ENCODE results near the gene CFB.
"Not testable (repeated sequence)": the region's sequence is repeated elsewhere in the genome, so short reads cannot be mapped to it uniquely, and the experiment has no call there.

Gene CFB

DNA sequence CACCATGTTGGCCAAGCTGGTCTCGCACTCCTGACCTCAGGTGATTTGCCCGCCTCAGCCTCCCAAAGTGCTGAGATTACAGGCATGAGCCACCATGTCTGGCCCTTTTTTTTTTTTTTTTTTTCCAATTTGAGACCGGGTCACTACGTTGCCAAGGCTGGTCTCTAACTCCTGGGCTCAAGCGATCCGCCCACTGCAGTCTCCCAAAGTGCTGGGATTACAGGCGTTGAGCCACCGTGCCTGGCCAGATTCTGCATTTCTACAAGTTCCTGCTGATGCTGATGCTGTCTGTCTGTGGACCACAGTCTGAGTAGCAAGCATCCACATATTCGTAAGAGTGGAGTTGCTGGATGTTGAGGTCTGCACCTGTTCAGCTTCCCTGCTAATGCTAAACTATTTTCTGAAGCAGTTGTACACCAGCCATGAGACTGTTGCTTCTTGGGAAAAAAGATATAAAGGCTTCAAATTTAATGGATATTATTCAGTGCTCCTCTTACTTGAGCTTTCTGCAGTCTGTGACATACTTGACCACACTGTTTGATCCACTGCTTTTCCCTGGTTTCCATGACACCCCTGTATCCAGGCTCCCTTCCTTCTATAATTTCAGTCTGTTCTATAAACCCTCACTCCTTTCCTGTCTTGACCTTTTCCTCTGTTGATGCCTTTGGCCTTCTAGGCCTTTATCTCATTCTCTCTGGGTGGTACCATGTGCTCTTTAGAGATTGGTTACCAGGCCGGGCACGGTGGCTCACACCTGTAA lies 33.9 kb upstream of the CFB start:
- in situ Hi-C loops (cut with MboI; ENCODE audit: low sequenced_read_pairs), result no loop called here

DNA sequence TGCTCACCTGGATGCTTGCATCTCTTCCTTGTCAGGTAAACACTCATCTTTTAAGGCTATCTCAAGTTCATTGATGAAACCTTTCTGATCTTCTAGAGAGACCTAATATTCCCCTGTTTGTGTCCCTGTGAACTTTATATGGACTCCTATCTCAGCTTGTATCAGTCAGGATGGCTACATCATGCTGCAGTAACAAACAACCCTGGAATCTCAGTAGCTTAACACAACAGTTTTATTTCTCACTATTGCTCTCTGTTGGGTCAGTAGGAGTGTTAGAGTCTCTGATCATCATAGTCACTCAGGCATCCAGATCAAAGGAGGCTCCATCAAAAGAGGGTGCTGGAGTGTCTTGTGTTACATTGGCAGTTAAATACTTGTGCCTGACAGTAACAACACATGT lies 30.5 kb upstream of the CFB start:
- in situ Hi-C loops (cut with MboI; ENCODE audit: low sequenced_read_pairs), result no loop called here

DNA sequence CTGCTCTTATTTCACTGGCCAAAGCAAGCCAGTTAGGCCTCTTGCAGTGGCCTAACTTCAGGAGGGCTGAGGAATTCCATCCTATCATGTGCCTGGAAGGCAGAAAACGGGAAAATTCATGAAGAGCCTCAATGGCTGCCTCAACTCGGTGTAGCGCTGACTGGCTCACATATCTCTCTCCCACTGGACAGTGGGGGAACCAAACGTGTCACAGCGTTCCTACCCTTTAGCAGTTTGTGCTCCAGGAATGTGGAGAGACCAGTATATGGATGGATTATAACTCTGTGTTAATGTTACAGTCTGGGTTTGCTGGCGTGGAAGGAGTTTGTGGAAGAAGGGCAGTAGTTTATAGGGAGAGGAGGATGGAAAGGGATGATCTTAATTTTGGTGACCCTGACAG lies 30.1 kb upstream of the CFB start:
- in situ Hi-C loops (cut with MboI; ENCODE audit: low sequenced_read_pairs), result no loop called here

DNA sequence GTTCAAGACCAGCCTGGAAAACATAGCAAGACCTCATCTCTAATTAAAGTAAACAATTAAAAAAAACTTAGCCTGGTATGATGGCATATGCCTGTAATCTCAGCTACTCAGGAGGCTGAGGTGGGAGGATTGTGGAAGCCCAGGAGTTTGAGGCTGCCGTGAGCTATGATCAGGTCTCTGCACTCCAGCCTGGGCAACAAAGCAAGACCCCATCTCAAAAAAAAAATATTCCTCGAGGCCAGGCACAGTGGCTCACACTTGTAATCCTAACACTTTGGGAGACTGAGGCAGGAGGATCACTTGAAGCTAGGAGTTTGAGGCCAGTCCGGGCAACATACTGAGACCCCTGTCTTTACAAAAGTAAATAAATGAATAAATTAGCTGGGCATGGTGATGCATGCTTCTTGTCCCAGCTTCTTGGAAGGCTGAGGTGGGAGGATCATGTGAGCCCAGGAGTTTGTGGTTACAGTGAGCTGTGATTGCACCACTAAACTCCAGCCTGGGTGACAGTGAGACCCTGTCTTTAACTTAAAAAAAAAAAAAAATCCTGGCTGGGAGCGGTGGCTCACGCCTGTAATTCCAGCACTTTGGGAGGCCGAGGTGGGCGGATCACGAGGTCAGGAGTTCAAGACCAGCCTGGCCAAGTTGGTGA lies 27.7 kb upstream of the CFB start:
- in situ Hi-C loops (cut with MboI; ENCODE audit: low sequenced_read_pairs), result no loop called here

DNA sequence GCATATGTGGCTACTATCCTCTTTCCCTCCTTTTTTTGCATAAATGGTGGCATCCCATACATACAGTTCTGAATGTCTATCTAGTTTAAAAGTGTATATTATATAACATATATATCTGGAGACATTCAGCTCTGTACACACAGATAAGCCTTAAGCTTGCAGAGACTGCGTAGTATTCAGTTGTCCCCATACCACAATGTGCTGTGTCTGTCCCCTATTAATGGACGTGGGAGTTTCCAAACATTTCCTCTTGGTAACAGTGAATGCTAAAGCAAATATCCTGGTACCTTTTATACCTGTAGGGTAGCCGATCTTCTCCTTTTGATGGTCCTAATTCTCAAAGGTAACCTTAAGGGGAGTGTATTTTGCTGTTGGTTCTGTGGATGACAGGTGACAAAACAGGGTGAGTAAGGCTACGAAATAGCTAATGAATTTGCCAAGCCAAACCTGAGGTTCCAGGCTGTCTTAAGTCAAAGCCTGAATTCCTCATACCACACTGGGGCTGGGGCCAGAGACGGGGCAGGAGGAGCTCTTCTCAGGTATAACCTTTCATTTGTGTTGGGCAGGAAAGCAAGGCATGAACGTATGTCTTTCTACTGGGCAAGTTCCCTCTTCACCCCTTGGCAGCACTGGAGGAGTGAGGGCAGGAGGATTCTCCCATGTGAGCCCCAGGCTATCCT lies 26.1 kb upstream of the CFB start:
- in situ Hi-C loops (cut with MboI; ENCODE audit: low sequenced_read_pairs), result no loop called here

DNA sequence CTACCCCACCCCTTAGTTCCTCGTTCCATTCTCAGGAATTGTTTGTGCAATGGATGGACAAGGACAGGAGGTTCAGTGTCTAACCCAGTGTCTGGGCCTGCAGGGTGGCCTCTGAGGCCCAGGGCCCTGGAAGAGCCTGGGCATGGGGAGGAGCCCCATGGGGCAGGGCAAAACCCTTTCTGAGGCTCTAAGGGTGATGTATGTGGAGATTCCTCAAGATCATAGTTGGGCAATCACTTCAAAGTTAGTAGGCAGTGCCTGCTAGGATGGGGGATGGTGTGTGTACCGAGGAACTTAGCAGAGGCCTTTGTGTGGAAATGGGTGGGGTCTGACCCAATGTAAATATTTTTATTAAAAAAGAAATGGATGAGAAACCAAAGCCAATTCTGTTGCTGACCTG lies 25.1 kb upstream of the CFB start:
- in situ Hi-C loops (cut with MboI; ENCODE audit: low sequenced_read_pairs), result no loop called here

DNA sequence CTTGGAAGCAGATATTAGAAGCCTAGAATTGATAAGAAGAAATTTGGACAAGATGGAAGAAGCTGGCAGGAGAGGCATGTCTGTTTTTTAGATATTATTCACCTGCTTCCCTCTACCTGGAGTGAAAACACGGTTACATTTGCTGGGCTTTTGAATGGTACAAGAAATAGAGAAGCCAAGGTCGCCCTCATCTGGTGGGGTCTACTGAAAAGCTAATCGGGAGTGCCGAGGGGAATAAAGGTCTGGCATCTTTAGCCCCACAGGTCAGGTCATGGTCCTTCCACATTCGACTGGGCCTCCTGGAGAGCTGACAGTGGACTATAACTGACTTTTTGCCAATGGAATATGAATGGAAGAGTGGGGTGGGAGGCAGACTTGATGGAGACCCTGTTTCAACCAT lies 23.0 kb upstream of the CFB start:
- in situ Hi-C loops (cut with MboI; ENCODE audit: low sequenced_read_pairs), result no loop called here

DNA sequence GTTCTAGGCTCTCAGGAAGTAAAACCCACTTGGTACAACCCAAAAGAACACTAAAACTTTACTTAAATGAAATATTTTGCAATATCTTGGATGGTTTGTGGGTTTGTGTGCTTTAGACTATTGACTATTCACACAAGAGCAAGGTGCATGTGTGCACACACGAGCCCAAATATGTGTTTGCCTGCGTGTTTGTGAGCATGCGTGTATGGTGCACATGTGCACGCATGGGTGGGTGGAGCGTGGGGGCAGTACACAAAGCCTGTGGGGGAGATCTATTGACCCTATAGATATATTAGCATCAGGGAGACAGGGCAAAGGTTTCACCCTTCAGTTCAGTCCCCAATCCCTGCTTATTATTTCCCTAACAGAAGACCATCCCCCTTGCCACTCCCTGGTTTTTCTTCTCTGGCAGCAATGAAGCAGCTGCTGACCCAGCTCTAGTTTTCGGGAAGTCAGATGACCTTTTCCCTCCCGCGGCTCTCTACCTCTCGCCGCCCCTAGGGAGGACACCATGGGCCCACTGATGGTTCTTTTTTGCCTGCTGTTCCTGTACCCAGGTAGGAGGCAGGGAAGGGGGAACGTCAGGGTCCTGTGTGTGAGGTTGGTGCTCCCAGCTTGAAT lies 18.5 kb upstream of the CFB start, which contains the start of gene C2:
C2 (plus strand) TSS at position 476 of the 621 bp plus-strand sequence; CDS start at position 512, 36 bp downstream.
- in situ Hi-C loops (cut with MboI; ENCODE audit: low sequenced_read_pairs), result no loop called here

DNA sequence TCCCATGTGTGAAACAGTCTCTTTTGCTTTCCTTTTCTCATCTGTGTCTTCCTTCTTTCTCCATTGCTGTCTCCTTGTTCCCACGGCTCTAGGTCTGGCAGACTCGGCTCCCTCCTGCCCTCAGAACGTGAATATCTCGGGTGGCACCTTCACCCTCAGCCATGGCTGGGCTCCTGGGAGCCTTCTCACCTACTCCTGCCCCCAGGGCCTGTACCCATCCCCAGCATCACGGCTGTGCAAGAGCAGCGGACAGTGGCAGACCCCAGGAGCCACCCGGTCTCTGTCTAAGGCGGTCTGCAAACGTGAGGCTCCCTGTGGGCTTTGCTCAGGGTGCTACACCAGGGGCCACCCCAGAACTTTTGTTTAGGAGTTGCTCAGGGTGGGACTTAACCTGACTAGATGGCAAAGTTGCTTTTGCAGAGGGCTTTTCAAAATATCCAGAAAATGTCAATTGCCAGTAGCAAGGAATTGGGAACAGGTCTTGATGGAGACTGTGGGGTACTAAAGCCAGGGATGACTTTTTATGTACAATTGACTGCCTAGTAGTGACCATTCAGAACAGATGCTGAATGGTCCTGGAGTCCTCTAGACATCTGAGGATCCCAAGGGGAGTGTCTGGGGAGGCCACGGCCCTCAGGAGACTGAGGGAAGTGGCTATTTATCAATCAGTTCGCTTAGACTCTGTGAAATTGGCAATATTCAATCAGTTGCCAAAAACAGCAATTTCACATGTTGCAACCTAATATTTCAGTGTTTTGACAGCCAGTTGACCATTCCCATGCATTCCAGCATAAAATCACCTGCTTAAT lies 17.8 kb upstream of the CFB start:
- in situ Hi-C loops (cut with MboI; ENCODE audit: low sequenced_read_pairs), result no loop called here

DNA sequence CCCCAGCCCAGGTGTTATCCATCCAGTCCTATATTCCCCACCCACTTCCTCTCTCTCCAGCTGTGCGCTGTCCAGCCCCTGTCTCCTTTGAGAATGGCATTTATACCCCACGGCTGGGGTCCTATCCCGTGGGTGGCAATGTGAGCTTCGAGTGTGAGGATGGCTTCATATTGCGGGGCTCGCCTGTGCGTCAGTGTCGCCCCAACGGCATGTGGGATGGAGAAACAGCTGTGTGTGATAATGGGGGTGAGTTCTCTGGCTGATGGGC lies 17.3 kb upstream of the CFB start:
- in situ Hi-C loops (cut with MboI; ENCODE audit: low sequenced_read_pairs), result no loop called here

DNA sequence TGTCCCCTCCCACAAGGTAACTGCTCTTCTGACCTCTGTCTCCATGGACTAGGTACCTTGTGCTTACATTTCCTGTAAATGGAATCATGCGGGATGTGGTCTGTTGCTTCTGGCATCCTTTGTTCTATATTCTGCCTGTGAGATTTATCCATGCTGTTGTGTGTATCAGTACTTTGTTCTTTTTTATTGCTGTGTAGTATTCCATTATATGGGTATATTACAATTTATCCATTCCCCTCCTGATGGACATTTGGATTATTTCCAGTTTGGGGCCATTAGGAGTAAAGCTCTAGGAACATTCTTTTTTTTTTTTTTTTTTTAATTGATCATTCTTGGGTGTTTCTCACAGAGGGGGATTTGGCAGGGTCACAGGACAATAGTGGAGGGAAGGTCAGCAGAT lies 14.9 kb upstream of the CFB start:
- in situ Hi-C loops (cut with MboI; ENCODE audit: low sequenced_read_pairs), result no loop called here

DNA sequence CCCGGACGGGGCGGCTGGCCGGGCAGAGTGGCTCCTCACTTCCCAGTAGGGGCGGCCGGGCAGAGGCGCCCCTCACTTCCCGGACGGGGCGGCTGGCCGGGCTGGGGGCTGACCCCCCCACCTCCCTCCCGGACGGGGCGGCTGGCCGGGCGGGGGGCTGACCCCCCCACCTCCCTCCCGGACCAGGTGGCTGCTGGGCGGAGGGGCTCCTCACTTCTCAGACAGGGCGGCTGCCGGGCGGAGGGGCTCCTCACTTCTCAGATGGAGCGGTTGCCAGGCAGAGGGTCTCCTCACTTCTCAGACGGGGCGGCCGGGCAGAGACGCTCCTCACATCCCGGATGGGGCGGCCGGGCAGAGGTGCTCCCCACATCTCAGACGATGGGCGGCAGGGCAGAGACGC lies 13.8 kb upstream of the CFB start:
- in situ Hi-C loops (cut with MboI; ENCODE audit: low sequenced_read_pairs), result not testable (repeated sequence)

DNA sequence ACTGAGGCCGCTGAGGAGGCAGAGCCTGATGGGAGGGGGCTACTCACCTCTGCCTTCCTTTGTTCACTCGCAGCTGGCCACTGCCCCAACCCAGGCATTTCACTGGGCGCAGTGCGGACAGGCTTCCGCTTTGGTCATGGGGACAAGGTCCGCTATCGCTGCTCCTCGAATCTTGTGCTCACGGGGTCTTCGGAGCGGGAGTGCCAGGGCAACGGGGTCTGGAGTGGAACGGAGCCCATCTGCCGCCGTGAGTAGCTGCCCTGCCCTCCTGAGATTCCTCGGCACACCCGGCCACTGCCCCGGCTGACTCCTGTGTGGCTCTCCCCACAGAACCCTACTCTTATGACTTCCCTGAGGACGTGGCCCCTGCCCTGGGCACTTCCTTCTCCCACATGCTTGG lies 12.4 kb upstream of the CFB start:
- in situ Hi-C loops (cut with MboI; ENCODE audit: low sequenced_read_pairs), result no loop called here

DNA sequence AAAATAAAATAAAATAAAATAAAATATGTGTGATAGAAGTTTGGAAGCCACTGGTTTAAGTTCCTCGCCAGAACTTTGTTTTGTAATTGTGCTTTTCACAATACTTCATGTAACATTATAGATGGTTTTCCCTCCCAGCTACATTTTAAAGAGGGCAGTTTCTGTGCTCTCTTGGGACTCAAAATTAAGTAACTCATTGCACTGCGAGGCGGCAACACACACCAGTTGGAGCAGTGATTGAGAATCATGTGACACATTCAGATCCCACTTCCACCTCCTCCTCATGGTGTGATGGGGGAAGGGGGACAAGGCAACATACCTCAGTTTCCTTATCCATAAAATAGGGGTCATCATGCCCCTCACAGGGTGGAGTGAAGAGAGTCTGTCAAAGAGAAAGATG lies 10.9 kb upstream of the CFB start:
- in situ Hi-C loops (cut with MboI; ENCODE audit: low sequenced_read_pairs), result no loop called here

DNA sequence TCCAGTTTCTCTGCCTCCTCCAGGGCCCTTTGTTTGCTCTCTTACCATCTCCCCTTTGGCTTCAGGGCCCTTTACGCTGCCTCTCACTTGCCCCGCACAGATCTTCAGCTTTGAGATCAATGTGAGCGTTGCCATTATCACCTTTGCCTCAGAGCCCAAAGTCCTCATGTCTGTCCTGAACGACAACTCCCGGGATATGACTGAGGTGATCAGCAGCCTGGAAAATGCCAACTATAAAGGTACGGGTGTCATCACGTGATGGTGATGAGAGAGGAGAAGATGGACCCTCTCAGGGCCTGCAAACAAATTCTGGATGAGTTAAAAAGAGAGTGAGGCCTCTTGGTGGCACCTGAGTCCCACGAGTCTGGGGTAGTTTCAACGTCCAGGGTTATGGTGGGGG lies 10.1 kb upstream of the CFB start:
- in situ Hi-C loops (cut with MboI; ENCODE audit: low sequenced_read_pairs), result no loop called here

DNA sequence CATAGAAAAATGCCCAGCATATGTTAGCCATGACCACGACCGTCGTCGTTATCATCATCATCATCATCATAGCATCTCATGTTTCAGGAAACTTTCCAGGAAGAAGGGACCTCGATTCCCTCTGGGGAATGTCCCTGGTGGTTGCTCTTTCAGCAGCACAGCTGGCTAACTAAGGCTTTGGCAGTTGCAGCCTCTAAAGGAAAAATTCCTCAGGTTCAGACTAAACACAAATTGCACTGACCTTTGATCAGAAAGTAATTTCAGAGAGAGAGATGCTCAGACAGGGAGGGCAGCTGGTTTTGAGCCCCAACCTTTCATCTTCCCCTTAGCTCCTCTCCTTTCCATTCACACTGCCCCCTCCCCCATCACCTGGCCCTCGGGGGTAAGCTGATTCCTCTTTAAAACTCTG lies 5.6 kb upstream of the CFB start:
- in situ Hi-C loops (cut with MboI; ENCODE audit: low sequenced_read_pairs), result no loop called here

DNA sequence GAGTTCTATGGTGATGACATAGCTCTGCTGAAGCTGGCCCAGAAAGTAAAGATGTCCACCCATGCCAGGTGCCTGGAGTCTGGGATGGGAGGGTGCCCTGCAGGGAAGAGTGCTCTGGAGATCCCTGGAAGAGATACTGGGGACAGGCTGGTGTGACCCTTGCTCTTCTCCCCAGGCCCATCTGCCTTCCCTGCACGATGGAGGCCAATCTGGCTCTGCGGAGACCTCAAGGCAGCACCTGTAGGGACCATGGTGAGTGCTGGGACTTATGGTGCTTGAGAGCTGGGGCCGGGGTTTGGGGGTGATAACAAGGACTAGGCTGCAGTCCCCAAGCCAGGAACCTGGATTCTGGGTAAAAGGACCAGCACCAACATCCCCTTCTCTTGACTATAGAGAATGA lies 2.2 kb upstream of the CFB start:
- in situ Hi-C loops (cut with MboI; ENCODE audit: low sequenced_read_pairs), result no loop called here

DNA sequence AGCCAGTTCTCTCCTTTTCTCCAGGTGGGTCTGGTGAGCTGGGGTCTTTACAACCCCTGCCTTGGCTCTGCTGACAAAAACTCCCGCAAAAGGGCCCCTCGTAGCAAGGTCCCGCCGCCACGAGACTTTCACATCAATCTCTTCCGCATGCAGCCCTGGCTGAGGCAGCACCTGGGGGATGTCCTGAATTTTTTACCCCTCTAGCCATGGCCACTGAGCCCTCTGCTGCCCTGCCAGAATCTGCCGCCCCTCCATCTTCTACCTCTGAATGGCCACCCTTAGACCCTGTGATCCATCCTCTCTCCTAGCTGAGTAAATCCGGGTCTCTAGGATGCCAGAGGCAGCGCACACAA lies 765 bp upstream of the CFB start:
- in situ Hi-C loops (cut with MboI; ENCODE audit: low sequenced_read_pairs), result no loop called here

DNA sequence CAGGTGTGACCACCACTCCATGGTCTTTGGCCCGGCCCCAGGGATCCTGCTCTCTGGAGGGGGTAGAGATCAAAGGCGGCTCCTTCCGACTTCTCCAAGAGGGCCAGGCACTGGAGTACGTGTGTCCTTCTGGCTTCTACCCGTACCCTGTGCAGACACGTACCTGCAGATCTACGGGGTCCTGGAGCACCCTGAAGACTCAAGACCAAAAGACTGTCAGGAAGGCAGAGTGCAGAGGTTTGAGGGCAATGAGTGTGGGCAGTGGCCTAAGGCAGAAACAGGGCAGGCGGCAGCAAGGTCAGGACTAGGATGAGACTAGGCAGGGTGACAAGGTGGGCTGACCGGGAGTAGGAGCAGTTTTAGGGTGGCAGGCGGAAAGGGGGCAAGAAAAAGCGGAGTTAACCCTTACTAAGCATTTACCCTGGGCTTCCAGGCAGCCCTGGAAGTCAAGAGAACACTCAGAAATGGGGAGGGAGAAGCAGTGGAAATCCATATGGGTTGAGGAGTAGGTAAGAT lies 533 bp downstream of the CFB start:
- in situ Hi-C loops (cut with MboI; ENCODE audit: low sequenced_read_pairs), result no loop called here

DNA sequence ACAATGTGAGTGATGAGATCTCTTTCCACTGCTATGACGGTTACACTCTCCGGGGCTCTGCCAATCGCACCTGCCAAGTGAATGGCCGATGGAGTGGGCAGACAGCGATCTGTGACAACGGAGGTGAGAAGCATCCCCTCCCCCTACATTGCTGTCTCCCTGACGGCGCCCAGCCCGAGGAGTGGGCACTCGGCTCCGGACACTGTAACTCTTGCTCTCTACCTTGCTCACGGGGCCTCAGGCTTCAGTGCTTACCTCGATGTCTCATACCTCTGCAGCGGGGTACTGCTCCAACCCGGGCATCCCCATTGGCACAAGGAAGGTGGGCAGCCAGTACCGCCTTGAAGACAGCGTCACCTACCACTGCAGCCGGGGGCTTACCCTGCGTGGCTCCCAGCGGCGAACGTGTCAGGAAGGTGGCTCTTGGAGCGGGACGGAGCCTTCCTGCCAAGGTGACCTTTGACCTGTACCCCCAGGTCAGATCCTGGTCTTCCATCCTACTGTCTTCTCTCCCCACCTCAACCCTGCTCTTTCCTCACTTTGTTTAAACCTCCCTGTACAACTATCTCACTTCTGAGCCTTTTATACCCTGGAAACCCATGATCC lies 1.3 kb downstream of the CFB start:
- in situ Hi-C loops (cut with MboI; ENCODE audit: low sequenced_read_pairs), result no loop called here

DNA sequence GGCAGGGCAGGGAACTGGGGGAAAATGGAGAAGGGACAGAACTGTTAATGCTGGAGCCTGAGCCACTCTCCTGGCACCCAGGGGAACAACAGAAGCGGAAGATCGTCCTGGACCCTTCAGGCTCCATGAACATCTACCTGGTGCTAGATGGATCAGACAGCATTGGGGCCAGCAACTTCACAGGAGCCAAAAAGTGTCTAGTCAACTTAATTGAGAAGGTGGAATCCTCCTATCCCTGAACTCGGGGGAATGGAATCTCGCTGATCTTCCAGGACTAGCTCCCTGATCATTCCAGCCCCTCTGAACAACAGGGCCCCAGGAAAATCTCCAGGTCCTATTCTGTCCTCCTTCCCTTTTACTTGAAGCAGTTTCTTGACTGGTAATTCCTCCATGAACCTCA lies 2.0 kb downstream of the CFB start:
- in situ Hi-C loops (cut with MboI; ENCODE audit: low sequenced_read_pairs), result no loop called here
